K562 (cell line): ENCODE results near the gene IGSF21. TPM values are rescaled to one million over a fixed set of nuclear protein-coding genes. Genes with fewer than 3 reads are reported as not detected.

ENCODE experiments used
- ATAC-seq: fragments of 200-7000 bp; cut with Tn5 transposase; 3 replicates; pipeline ENCODE4 v1.9.1; 2020; ENCODE audit warnings: moderate library complexity
- BruUV-seq: library from RNA; stranded (reverse); fragments of 400-500 nt; replicated peaks from 2 replicates; lab custom pipeline; 2021; lab: Mats Ljungman, UMichigan
- CTCF ChIA-PET: fragments of 300-600 bp; formaldehyde crosslinking; extraction: SDS; loops from one replicate; lab custom pipeline; 2021; ENCODE audit warnings: low intra/inter-chr PET ratio; lab: Yijun Ruan, JAX
- POLR2A ChIA-PET: fragments of 300-600, 350-650 bp; sonication (Branson Sonifier 250); formaldehyde crosslinking; extraction: SDS; loops from one replicate; lab custom pipeline; 2021; ENCODE audit warnings: antibody characterized with exemption, inconsistent platforms; lab: Yijun Ruan, JAX
- DNase-seq, 4 experiments: peaks; one replicate each; pipeline versions ENCODE4 v3.0.0 to v3.0.0-alpha.2; 2011 to 2018; ENCODE audit warnings: low spot score in 3 of 4, mixed read lengths in 3 of 4; ENCODE audit errors: extremely low read depth in 1 of 4
- FAIRE-seq: peaks from 2 replicates; lab custom pipeline; 2011; peaks lifted over from hg19 to GRCh38; lab: Jason Lieb, UNC
- H2AFZ ChIP-seq: 2 replicates; pipeline ENCODE4 v1.6.0; 2011; ENCODE audit warnings: low read depth, low read length, control low read depth, inconsistent platforms
- H3K27ac ChIP-seq: fragments of 200-600 bp; 3 replicates; pipeline ENCODE4 v1.8.0; 2011; ENCODE audit warnings: low read depth, mild to moderate bottlenecking, control low read depth, inconsistent platforms, low read length, moderate library complexity, mixed read lengths; ENCODE audit errors: extremely low read depth
- H3K27me3 ChIP-seq, 2 experiments: fragments of 300-600 bp in 1 of 2; 2 replicates in 1 of 2; 3 replicates in 1 of 2; pipeline versions ENCODE4 v1.6.0 to v1.8.0; 2011; ENCODE audit warnings: inconsistent platforms in 2 of 2, low read length in 2 of 2, mild to moderate bottlenecking in 1 of 2, mixed read lengths in 1 of 2, moderate library complexity in 1 of 2; ENCODE audit not compliant: control insufficient read depth in 2 of 2, insufficient read depth in 2 of 2
- H3K36me3 ChIP-seq: fragments of 300-600 bp; 3 replicates; pipeline ENCODE4 v1.8.0; 2011; ENCODE audit warnings: mild to moderate bottlenecking, low read length, inconsistent platforms; ENCODE audit not compliant: control insufficient read depth, insufficient read depth
- H3K4me1 ChIP-seq, 2 experiments: fragments of 200-600 bp in 1 of 2; replicated peaks in 1 of 2; 2 replicates in 1 of 2; 3 replicates in 1 of 2; pipeline versions ENCODE4 v1.5.1 to v1.8.0; 2011; ENCODE audit warnings: inconsistent platforms in 2 of 2, low read length in 2 of 2, mild to moderate bottlenecking in 1 of 2, mixed read lengths in 1 of 2, moderate library complexity in 1 of 2; ENCODE audit not compliant: control insufficient read depth in 2 of 2, insufficient read depth in 2 of 2
- H3K4me2 ChIP-seq: 2 replicates; pipeline ENCODE4 v1.6.1; 2011; ENCODE audit warnings: low read length, control low read depth, inconsistent platforms, mixed read lengths; ENCODE audit not compliant: insufficient read depth
- H3K4me3 ChIP-seq: fragments of 200-600 bp; sonication (generic), shearing (Covaris generic); 2 replicates; pipeline ENCODE4 v1.5.1; 2016; ENCODE audit warnings: control low read depth, inconsistent platforms
- H3K79me2 ChIP-seq: fragments of 200-600 bp; 3 replicates; pipeline ENCODE4 v1.8.0; 2011; ENCODE audit warnings: low read length, inconsistent platforms; ENCODE audit not compliant: control insufficient read depth, insufficient read depth
- H3K9ac ChIP-seq, 2 experiments: 2 replicates each; pipeline versions ENCODE4 v1.6.0 to v1.6.1; 2011; ENCODE audit warnings: low read depth in 2 of 2, low read length in 2 of 2, control low read depth in 1 of 2, inconsistent platforms in 1 of 2, mild to moderate bottlenecking in 1 of 2, mixed read lengths in 1 of 2; ENCODE audit not compliant: insufficient read depth in 1 of 2
- H3K9me1 ChIP-seq: one replicate; pipeline ENCODE4 v1.6.0; 2011; ENCODE audit warnings: inconsistent platforms, mild to moderate bottlenecking, low read length, moderate library complexity; ENCODE audit not compliant: control insufficient read depth, insufficient read depth
- H3K9me3 ChIP-seq: replicated peaks from 2 replicates; pipeline ENCODE4 v1.5.1; 2011; ENCODE audit warnings: low read depth, low read length, inconsistent platforms; ENCODE audit not compliant: control insufficient read depth, insufficient read depth
- H4K20me1 ChIP-seq: replicated peaks from 2 replicates; pipeline ENCODE4 v1.6.1; 2011; ENCODE audit warnings: low read length, inconsistent platforms, mixed read lengths; ENCODE audit not compliant: control insufficient read depth, insufficient read depth
- ARHGAP35 ChIP-seq: fragments of 450-650 bp; IDR thresholded peaks from 2 replicates; pipeline ENCODE4 v1.6.1; 2018; ENCODE audit not compliant: partially characterized antibody
- BMI1 ChIP-seq: fragments of 150-350 bp; IDR thresholded peaks from 2 replicates; pipeline ENCODE4 v1.6.1; 2014; ENCODE audit warnings: low read length
- E2F3 ChIP-seq: fragments of 250-450 bp; sonication (Bioruptor Pico); IDR thresholded peaks from 2 replicates; pipeline ENCODE4 v1.4.0; 2020; ENCODE audit warnings: mild to moderate bottlenecking
- ELF2 ChIP-seq: fragments of 250-450 bp; sonication (Bioruptor Pico); IDR thresholded peaks from 2 replicates; pipeline ENCODE4 v1.5.0; 2021; ENCODE audit warnings: mild to moderate bottlenecking
- HEY1 ChIP-seq: fragments of 250-450 bp; sonication (Bioruptor Pico); IDR thresholded peaks from 2 replicates; pipeline ENCODE4 v1.5.0; 2020; ENCODE audit warnings: mild to moderate bottlenecking, moderate library complexity, borderline replicate concordance
- KAT8 ChIP-seq: fragments of 450-650 bp; IDR thresholded peaks from 2 replicates; pipeline ENCODE4 v1.6.1; 2016; ENCODE audit warnings: low read depth, mild to moderate bottlenecking
- POU5F1 ChIP-seq: fragments of 150-350 bp; IDR thresholded peaks from 2 replicates; pipeline ENCODE4 v1.6.1; 2014; ENCODE audit warnings: borderline replicate concordance, low read length, low read depth, mild to moderate bottlenecking; ENCODE audit not compliant: partially characterized antibody
- RBM34 ChIP-seq: fragments of 200-400 bp; formaldehyde crosslinking; IDR thresholded peaks from 2 replicates; pipeline ENCODE4 v1.6.1; 2018; ENCODE audit warnings: low read length, borderline replicate concordance; ENCODE audit not compliant: insufficient read depth
- RHOXF2B ChIP-seq: fragments of 250-450 bp; sonication (Bioruptor Pico); conservative IDR thresholded peaks from 2 replicates; pipeline ENCODE4 v1.5.1; 2021
- SMARCB1 ChIP-seq: IDR thresholded peaks from 2 replicates; pipeline ENCODE4 v1.6.1; 2011; ENCODE audit warnings: improper control_type of control experiment, low read depth; ENCODE audit not compliant: insufficient read length
- WGBS: fragments of 100-300 bp; shearing (Covaris generic); methylation state at CpG from one replicate; pipeline ENCODE4 v1.1.6; 2016; ENCODE audit warnings: low coverage, mixed read lengths; ENCODE audit not compliant: insufficient coverage; ENCODE audit errors: missing lambda C conversion rate; 5-methylcytosine and 5-hydroxymethylcytosine counted together
- in situ Hi-C: fragments of 300-500 bp; cut with MboI; formaldehyde crosslinking; loops from 4 replicates; pipeline ENCODE4 v1.15.0; 2018; ENCODE audit warnings: inconsistent platforms, mixed read lengths
- intact Hi-C: fragments of 100-400 bp; cut with micrococcal nuclease; formaldehyde crosslinking; loops from 2 replicates; pipeline ENCODE4 v1.14.2; 2022
- polyA plus RNA-seq, 8 experiments: library from polyadenylated mRNA; depleted of rRNA in 4 of 8; stranded (reverse) in 5 of 8; unstranded in 3 of 8; fragments of >200 nt; fragmentation: Nextera tagmentation in 2 of 8; fragmentation: Illumina TruSeq in 1 of 8; extraction: Ambion mirVana in 2 of 8; extraction: Trizol in 1 of 8; gene quantifications; 2 replicates each; pipeline versions ENCODE4 v1.2.1 to v1.2.3, GENCODE V29; 2011 to 2014; ENCODE audit warnings: inconsistent platforms in 1 of 8, missing spikeins in 1 of 8
- total RNA-seq, 7 experiments: library from RNA; depleted of rRNA in 6 of 7; stranded (reverse); fragments of >200 nt in 6 of 7; fragmentation: Illumina TruSeq in 2 of 7; extraction: Trizol in 2 of 7; gene quantifications; 2 replicates each; pipeline versions ENCODE4 v1.2.1 to v1.2.3, GENCODE V29; 2011 to 2021; ENCODE audit warnings: low replicate concordance in 1 of 7

Gene IGSF21
- total and polyA plus RNA-seq, 9 of the 15 experiments (the other 6 are each of a cell fraction or from before 2014, with no cell fraction given): not detected

DNA sequence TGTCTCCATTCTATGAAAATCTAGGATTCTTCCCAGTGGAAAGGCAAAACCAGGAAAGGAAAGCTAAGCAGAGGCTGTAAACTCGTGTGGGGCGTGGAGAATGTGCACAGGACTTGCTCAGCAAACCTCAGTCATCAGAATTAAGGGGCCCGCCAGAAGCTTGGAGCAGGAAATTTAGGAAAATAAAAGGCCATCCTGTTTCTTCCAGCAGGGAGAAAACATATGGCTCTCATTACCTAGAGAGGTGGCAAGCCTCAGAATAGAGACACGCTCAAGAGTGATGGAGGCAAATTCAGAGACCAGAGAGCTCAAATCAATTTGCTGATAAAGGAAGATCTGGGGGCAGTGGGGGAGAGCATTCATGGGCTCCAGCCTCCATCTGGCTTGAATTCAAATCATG is 221.2 kb downstream of the IGSF21 start:
- BruUV-seq: no TSS peak
- Histone ChIP-seq H3K9ac (no peak overlapping the region), H3K9me1 (no peaks in the 10 kb centered on the region), H3K4me1 (no peaks in the 10 kb centered on the region), H3K4me3 (no peak overlapping the region), H4K20me1 (no peaks in the 10 kb centered on the region), H3K9me3 (no peaks in the 10 kb centered on the region), H2AFZ (no peak overlapping the region), H3K27me3 (peaks cover 0 to 21% of the 10 kb centered on the region in 2 experiments; a peak in 1 of 5 replicates), H3K79me2 (no peaks in the 10 kb centered on the region), H3K27ac (no peak overlapping the region), H3K36me3 (no peaks in the 10 kb centered on the region), H3K4me2 (no peak overlapping the region)
- no peak for DNase-seq
- intact Hi-C loops: loop anchor here (10.0 kb wide), 1 partner anchor 246 kb away; no protein-coding TSS in a partner anchor
- no peak for FAIRE-seq
- ChIA-PET CTCF (no interaction called here), POLR2A (no interaction called here)
- TF ChIP-seq HEY1: no peak
- TF ChIP-seq ELF2 (CRISPR knock-in tag): no peak
- no peak for TF ChIP-seq BMI1
- TF ChIP-seq RBM34: no peak
- no peak for TF ChIP-seq SMARCB1
- TF ChIP-seq KAT8: no peak
- TF ChIP-seq RHOXF2B: no peak
- no peak for TF ChIP-seq ARHGAP35
- no peak for TF ChIP-seq POU5F1
- no peak for TF ChIP-seq E2F3 (CRISPR knock-in tag)
- 3% methylated on average over 4 of the region's 4 CpGs for WGBS
- no peak for ATAC-seq
- in situ Hi-C loops: no loop called here
